Gastrocnemius medialis (tissue), 4 donors: ENCODE measurements around the gene TFDP1.

ENCODE experiments used
- CTCF ChIP-seq, 5 experiments: fragments of 450-650 bp in 3 of 5; fragments of 200-600 bp in 2 of 5; sonication (generic) in 2 of 5; IDR thresholded peaks in 4 of 5; conservative IDR thresholded peaks in 1 of 5; 1 replicate in 4 of 5; 2 replicates in 1 of 5; pipeline ENCODE4 v1.5.1; 2016 to 2019; ENCODE audit warnings: antibody characterized with exemption in 5 of 5, mild to moderate bottlenecking in 3 of 5, moderate library complexity in 3 of 5
- POLR2A ChIP-seq, 2 donors: fragments of 450-650 bp; IDR thresholded peaks; one replicate each; pipeline ENCODE4 v1.6.1; 2017; ENCODE audit warnings: antibody characterized with exemption in 2 of 2, mild to moderate bottlenecking in 2 of 2, moderate library complexity in 2 of 2

- TF ChIP-seq CTCF (IDR thresholded peaks at IDR 0.05 in 4 of 5, conservative IDR thresholded peaks at IDR 0.05 in 1 of 5) (no peak), POLR2A (IDR thresholded peaks at IDR 0.05) (no peak)
Observed at GRCh38 chr13:113637262-113638160, 53.0 kb downstream of the TFDP1 start.
